COLO829 (cell line): Measurements from ENCODE around the gene DSG2.

Experiments used
- DNase-seq: peaks from one replicate; pipeline ENCODE4 v3.0.0; 2012; ENCODE audit warnings: low spot score

The DSG2 gene

GRCh38 chr18:31555971-31556747 is 58.2 kb downstream of the DSG2 start:
- DNase-seq: peak; percentile 54

DNA sequence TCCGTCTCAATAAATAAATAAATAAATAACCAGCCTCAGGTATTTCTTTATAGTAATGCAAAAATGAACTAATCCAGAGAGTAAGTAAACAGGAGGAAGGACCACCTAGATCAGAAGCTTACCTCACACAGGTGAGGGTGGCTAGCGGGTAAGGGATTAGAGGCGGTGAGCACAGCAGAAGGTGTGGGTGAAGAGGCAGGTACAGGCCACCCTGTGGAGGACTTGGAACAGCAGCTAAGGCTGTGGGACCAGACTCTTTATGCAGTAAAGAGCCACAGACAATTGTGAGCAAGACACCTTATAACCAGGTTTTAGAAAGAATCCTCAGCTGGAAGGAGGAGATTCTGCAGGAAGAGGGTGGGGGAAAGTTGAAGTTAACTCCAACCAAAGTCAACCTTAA is 59.5 kb downstream of the DSG2 start:
- no peak for DNase-seq

DNA sequence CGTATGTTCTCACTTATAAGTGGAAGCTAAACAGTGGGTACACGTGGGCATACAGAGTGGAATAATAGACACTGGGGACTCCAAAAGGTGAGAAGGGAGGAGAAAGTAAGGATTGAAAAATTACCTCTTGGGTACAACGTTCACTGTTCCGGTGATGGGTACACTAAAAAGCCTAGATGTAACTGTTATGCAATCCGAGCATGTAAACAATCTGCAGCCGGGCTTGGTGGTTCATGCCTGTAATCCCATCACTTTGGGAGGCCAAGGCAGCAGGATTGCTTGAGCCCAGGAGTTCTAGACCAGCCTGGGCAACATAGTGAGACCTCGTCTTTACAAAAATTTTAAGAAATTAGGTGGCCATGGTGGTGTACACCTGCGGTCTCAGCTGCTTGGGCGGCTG is 60.6 kb downstream of the DSG2 start:
- no peak for DNase-seq

- DNase-seq: peak; percentile 16
These were observed 64.7 kb downstream of the DSG2 start for GRCh38 chr18:31562726-31563125.

- no peak for DNase-seq
These were observed 65.8 kb downstream of the DSG2 start for GRCh38 chr18:31563778-31564177.

DNA sequence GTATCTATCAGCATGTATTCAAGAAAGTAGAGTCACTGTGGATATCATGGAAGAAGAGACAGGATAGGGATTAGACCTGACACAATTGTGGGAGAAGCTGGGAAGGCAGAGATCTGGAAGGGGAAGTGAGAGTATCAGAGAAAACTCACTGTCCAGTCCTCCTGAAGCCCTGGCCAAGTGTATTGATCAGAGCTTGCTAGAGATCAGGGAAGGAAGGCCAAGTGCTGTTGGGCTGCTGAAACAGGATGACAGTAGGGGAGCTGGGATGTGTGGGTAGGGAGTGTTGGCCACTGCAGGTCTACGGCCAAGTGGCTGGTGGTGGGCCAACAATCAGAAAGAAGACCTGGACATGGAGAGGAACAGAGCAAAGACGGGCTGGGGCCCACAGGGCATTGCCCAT is 67.4 kb downstream of the DSG2 start:
- no peak for DNase-seq

GRCh38 chr18:31565782-31566512 is 68.0 kb downstream of the DSG2 start:
- DNase-seq: no peak

- no peak for DNase-seq
These were observed 68.8 kb downstream of the DSG2 start for GRCh38 chr18:31566576-31567306.

GRCh38 chr18:31572368-31572767 is 74.4 kb downstream of the DSG2 start:
- DNase-seq: no peak

DNA sequence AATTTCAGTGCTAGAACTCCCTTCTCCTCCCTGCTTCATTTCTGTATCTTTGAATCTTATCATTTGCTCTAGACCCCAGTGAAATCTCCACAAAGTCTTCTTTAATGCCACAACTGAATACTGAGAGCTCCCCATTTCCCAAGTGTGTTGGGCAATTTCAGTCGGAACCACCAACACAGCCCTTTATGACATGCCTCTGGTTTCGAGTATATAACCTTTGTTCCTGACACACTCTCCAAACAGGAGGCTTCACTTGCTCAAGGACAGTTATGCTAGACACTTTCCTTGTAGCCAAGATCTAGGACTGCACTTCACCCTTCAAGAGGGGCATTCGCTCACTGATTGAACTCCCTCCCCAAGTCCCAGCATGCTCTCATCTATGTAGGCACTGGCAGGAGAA is 75.1 kb downstream of the DSG2 start:
- DNase-seq: no peak

DNA sequence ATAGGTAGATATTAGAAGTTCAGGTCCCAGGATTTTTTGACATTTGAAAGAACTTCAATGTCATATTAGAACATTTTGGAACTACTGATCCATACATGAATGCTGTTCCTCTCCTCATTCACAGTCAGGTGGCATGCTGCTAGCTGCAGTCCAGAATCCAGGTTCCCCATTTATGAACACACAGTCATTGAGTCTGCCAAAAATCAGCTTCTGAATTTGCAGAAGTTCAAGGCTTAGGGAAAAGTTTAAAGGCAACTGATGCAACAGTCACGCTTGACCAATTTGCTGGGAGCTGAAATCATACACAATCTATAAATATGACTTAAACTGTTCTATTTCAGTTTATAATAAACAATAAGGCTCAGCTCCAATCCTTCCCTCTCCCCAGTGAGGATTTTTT is 76.4 kb downstream of the DSG2 start:
- DNase-seq: no peak

GRCh38 chr18:31575515-31576257 is 77.7 kb downstream of the DSG2 start:
- DNase-seq: no peak

DNA sequence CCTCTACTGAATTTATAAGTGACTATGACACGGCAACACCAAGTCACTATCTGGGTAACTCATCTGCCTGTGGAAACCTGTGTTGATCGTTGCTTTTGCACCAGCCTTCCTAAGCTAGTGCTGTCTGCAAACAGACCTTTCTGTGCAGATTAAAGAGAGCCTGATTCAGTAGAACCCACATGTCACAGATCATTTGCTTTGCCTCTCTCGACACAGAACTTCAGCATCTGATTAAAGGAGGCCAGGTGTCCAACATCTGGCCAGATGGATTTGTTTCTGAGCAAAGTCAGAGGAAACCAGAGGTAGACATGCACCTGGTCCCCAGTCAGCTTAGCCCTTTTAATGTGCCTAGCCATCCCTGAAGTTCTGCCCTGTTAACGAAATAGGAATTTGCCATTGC is 78.7 kb downstream of the DSG2 start:
- DNase-seq: no peak

DNA sequence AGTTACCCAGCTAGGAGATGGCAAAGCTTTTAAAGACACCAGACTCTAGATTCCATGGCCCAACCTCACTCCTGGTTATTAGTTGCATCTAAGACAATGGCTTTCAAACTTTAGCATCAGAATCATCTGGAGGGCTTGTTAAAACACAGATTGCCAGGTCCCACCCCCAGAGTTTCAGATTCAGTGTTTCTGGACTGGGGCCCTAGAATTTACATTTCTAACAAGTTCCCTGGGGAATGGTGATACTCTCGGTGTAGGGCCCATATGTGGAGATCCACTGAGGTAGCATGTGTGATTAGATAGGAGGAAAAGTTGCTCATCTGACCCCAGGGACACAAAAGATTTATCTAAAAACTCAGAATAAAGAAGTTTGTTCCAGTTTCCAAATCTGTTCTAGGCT is 79.2 kb downstream of the DSG2 start:
- no peak for DNase-seq

- DNase-seq: no peak
These were observed 80.1 kb downstream of the DSG2 start for GRCh38 chr18:31578126-31578525.

DNA sequence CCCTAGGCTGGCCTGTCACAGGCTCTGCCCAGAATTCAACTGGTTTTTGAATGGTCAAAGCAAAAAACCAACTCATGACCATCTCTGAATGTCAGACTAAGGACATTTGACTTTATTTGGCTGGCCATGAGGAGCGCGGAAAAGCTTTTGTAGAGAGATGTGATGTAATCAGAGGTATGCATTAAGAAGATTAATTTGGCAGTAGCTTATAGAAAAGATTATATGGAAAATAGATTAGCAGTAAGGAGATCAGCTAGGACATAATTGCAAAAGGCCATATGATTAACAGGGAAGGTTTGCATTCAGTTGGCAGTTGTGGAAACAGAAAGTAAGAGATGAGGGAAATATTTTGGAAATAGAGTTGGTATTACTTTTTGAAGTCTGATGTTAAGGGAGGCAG is 81.4 kb downstream of the DSG2 start:
- no peak for DNase-seq

GRCh38 chr18:31581498-31582197 is 83.7 kb downstream of the DSG2 start:
- DNase-seq: peak; percentile 74

- DNase-seq: no peak
These were observed 85.3 kb downstream of the DSG2 start for GRCh38 chr18:31583185-31583854.

GRCh38 chr18:31585991-31586390 is 88.0 kb downstream of the DSG2 start:
- no peak for DNase-seq

DNA sequence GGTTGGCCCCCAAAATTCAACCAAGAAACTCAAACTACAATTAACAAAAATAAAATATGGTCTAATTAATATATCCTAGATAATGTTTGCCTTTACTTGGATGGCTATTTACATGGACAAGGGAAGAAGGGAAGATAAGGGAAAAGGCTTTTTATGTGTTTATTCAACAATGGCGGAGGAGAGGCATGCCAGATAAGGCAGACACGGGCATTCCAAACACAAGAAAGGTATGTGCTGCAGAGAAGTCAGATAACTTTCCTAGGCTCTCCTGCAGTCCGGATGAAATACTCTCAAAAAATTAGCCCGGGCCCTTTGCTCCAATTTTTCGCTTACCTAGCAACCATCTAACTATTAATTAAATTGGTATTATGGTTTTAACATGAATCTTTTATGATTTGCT is 88.6 kb downstream of the DSG2 start:
- DNase-seq: no peak

GRCh38 chr18:31587529-31587928 is 89.6 kb downstream of the DSG2 start:
- no peak for DNase-seq
